Gastroesophageal sphincter (tissue), 4 donors: ENCODE data around the gene ABL1. TPM values are rescaled to one million over a fixed set of nuclear protein-coding genes. Genes with fewer than 3 reads are reported as not detected.

ENCODE experiments used
- ATAC-seq: fragments of 150-250 bp; one replicate; pipeline ENCODE4 v1.9.1; 2016; ENCODE audit warnings: mild to moderate bottlenecking, moderate library complexity
- H3K27ac ChIP-seq, 4 donors: fragments of 200-600 bp; sonication (generic) in 3 of 4; 1 replicate in 3 of 4; 2 replicates in 1 of 4; pipeline ENCODE4 v1.5.1; 2016 to 2019
- H3K27me3 ChIP-seq: fragments of 200-600 bp; sonication (generic); one replicate; pipeline ENCODE4 v1.5.1; 2019
- H3K36me3 ChIP-seq, 2 donors: fragments of 200-600 bp; sonication (generic); one replicate each; pipeline ENCODE4 v1.5.1; 2019; ENCODE audit warnings: control low read depth in 1 of 2
- H3K4me1 ChIP-seq, 3 donors: fragments of 200-600 bp; sonication (generic); 1 replicate in 2 of 3; 2 replicates in 1 of 3; pipeline ENCODE4 v1.5.1; 2016 to 2019; ENCODE audit warnings: control low read depth in 2 of 3
- H3K4me3 ChIP-seq, 2 donors: fragments of 200-600 bp; sonication (generic); one replicate each; pipeline ENCODE4 v1.5.1; 2019; ENCODE audit warnings: mild to moderate bottlenecking in 1 of 2, moderate library complexity in 1 of 2
- H3K9me3 ChIP-seq, 3 donors: fragments of 200-600 bp; sonication (generic); one replicate each; pipeline ENCODE4 v1.5.1; 2017 to 2019; ENCODE audit warnings: control low read depth in 2 of 3
- EP300 ChIP-seq: sonication (generic); formaldehyde crosslinking; IDR thresholded peaks from one replicate; pipeline ENCODE4 v1.6.1; 2017; ENCODE audit warnings: antibody characterized with exemption, mild to moderate bottlenecking
- POLR2A ChIP-seq, 2 donors: fragments of 450-650 bp; IDR thresholded peaks; one replicate each; pipeline ENCODE4 v1.6.1; 2017; ENCODE audit warnings: antibody characterized with exemption in 2 of 2, mild to moderate bottlenecking in 2 of 2, moderate library complexity in 1 of 2
- POLR2AphosphoS5 ChIP-seq: sonication (generic); formaldehyde crosslinking; IDR thresholded peaks from one replicate; pipeline ENCODE4 v1.6.1; 2017; ENCODE audit warnings: antibody characterized with exemption
- WGBS, 2 donors: methylation state at CpG; one replicate each; pipeline ENCODE4 v1.1.5; 2018; ENCODE audit warnings: low coverage in 1 of 2; 5-methylcytosine and 5-hydroxymethylcytosine counted together
- total RNA-seq, 4 donors: library from RNA; depleted of rRNA; stranded (reverse); fragments of >200 nt; gene quantifications; one replicate each; pipeline ENCODE4 v1.1.0, GENCODE V29; 2016
- TF ChIP-seq, protein P1 (sequence below), 4 experiments: fragments of 200-600 bp in 2 of 4; fragments of 450-650 bp in 2 of 4; sonication (generic) in 1 of 4; IDR thresholded peaks; one replicate each; pipeline ENCODE4 v1.5.1; 2017 to 2019; ENCODE audit warnings: antibody characterized with exemption in 4 of 4, mild to moderate bottlenecking in 2 of 4, moderate library complexity in 2 of 4

Gene ABL1
- total RNA-seq, 4 donors from 2014 or later: 81.4 to 147 (median 125) TPM

- no peak overlapping the region for H3K4me3 ChIP-seq
- no peak for ATAC-seq
- H3K27ac ChIP-seq: no peak overlapping the region
- H3K27me3 ChIP-seq: peaks cover 6% of the 10 kb centered on the region
- H3K4me1 ChIP-seq: peaks cover 0 to 24% (median 0%) of the 10 kb centered on the region in 3 donors
- H3K9me3 ChIP-seq: no peaks in the 10 kb centered on the region
- no peak for TF ChIP-seq POLR2A (IDR thresholded peaks at IDR 0.05)
- no peak for TF ChIP-seq EP300
- TF ChIP-seq, protein P1, sequence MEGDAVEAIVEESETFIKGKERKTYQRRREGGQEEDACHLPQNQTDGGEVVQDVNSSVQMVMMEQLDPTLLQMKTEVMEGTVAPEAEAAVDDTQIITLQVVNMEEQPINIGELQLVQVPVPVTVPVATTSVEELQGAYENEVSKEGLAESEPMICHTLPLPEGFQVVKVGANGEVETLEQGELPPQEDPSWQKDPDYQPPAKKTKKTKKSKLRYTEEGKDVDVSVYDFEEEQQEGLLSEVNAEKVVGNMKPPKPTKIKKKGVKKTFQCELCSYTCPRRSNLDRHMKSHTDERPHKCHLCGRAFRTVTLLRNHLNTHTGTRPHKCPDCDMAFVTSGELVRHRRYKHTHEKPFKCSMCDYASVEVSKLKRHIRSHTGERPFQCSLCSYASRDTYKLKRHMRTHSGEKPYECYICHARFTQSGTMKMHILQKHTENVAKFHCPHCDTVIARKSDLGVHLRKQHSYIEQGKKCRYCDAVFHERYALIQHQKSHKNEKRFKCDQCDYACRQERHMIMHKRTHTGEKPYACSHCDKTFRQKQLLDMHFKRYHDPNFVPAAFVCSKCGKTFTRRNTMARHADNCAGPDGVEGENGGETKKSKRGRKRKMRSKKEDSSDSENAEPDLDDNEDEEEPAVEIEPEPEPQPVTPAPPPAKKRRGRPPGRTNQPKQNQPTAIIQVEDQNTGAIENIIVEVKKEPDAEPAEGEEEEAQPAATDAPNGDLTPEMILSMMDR (IDR thresholded peaks at IDR 0.05): no peak
- TF ChIP-seq POLR2AphosphoS5: no peak
- WGBS, 2 donors: 83% methylated on average over 1 of the region's 8 CpGs; no CpG with 5 or more reads in 1 of the 2 donors
- H3K36me3 ChIP-seq: no peaks in the 10 kb centered on the region
Observed at GRCh38 chr9:130915096-130915447, 80.0 kb downstream of the ABL1 start.

DNA sequence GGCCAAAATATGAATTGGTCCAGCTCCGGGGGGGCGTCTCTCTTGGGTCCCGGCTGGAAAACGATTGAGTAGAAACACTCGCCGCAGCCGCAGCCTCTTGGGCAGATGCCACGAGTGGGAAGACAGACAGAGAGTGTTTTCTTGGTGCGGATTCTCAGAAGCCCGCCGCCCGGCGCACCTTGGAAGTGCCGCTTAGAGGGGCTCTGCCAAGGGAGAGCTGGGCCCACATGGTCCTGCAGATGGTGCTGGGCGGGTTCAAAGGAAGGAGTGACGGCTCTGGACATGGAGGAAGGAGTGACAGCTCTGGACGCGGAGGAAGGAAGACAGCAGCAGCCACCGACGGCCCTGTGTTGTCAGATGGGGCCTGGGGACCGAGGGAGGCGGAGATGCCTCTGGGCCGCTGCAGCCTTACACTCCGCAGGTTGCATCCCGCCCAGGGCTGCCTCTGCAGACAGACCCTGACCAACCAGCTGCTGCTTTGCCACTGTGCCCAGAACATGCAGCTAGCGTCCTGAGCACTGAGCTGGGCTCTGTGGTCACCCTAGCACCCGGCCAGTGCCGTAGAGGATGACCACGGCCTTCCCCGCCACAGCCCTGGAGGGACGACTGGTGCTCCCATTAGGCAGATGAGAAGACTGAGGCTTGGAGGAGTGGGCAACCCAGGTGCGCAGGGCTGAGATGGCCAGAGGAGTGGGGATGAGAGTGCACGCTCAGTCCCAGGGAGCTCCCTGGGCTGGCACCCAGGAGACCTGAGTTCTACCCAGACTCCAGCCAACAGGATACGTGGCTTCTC is 82.3 kb downstream of the ABL1 start:
- no peaks in the 10 kb centered on the region for H3K36me3 ChIP-seq
- H3K4me1 ChIP-seq: peaks cover 0 to 24% (median 0%) of the 10 kb centered on the region in 3 donors
- H3K4me3 ChIP-seq: no peak overlapping the region
- no peaks in the 10 kb centered on the region for H3K9me3 ChIP-seq
- no peak for ATAC-seq
- H3K27me3 ChIP-seq: peaks cover 10% of the 10 kb centered on the region
- TF ChIP-seq POLR2AphosphoS5: no peak
- TF ChIP-seq, protein P1 (IDR thresholded peaks at IDR 0.05): no peak
- no peak for TF ChIP-seq POLR2A (IDR thresholded peaks at IDR 0.05)
- no peak for TF ChIP-seq EP300
- no peak overlapping the region for H3K27ac ChIP-seq
- 80 to 91% methylated on average over 9 to 22 of the region's 34 CpGs for WGBS, 2 donors

DNA sequence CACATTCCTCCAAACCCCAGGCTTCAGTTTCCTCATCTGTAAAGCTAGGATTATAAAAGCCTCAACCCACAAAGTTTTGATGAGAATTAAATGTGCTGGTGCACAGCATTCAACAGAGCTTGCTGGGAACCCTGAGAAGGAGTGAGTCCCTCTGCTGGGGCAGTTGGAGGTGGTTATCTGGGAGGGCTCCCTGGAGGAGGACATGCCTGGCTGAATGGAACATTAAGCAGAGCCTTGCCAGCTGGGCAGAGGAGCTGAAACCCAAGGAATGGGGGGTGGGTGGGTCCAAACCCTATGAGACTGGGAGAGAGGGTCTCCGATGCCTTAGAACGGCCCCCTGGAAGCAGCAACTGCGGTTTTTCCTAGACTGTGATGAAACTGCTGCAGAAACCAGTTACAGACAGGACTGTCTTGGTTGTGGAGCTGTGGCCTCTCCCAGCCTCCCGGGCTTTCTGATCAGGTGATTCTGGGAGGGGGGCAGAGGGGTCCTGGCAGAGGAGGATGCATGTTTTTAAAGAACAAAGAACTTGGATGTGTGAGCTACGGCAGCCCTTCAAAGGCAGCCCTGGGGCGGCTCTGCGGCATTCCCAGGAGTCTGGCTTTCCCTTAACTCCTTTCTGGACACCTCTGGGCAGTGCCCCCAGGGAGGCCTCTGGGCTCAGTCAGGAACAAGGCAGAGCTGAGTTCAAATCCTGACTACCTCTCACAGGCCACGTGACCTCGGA is 83.2 kb downstream of the ABL1 start:
- no peak for ATAC-seq
- TF ChIP-seq, protein P1 (IDR thresholded peaks at IDR 0.05): no peak
- TF ChIP-seq EP300 (no peak), POLR2A (IDR thresholded peaks at IDR 0.05) (no peak), POLR2AphosphoS5 (no peak)
- H3K4me3 ChIP-seq: no peak overlapping the region
- 57 to 69% methylated on average over 4 of the region's 9 CpGs for WGBS, 2 donors
- peaks cover 14% of the 10 kb centered on the region for H3K27me3 ChIP-seq
- H3K4me1 ChIP-seq: peaks cover 0 to 15% (median 0%) of the 10 kb centered on the region in 3 donors
- no peaks in the 10 kb centered on the region for H3K9me3 ChIP-seq
- H3K36me3 ChIP-seq: no peaks in the 10 kb centered on the region
- no peak overlapping the region for H3K27ac ChIP-seq

GRCh38 chr9:130918826-130919558 is 83.9 kb downstream of the ABL1 start:
- no peak overlapping the region for H3K4me3 ChIP-seq
- no peaks in the 10 kb centered on the region for H3K36me3 ChIP-seq
- WGBS, 2 donors: 87 to 100% methylated on average over 3 to 4 of the region's 33 CpGs
- TF ChIP-seq POLR2A (IDR thresholded peaks at IDR 0.05): no peak
- TF ChIP-seq POLR2AphosphoS5: no peak
- TF ChIP-seq, protein P1 (IDR thresholded peaks at IDR 0.05): no peak
- no peak for TF ChIP-seq EP300
- ATAC-seq: no peak
- H3K9me3 ChIP-seq: no peaks in the 10 kb centered on the region
- no peak overlapping the region for H3K27ac ChIP-seq
- peaks cover 20% of the 10 kb centered on the region for H3K27me3 ChIP-seq
- H3K4me1 ChIP-seq: peaks cover 0 to 8% (median 0%) of the 10 kb centered on the region in 3 donors
